ENCODE data around the gene VLDLR.
A peak's percentile ranks its signal among the peaks of the same experiment; 100 is the strongest.

The VLDLR gene

DNA sequence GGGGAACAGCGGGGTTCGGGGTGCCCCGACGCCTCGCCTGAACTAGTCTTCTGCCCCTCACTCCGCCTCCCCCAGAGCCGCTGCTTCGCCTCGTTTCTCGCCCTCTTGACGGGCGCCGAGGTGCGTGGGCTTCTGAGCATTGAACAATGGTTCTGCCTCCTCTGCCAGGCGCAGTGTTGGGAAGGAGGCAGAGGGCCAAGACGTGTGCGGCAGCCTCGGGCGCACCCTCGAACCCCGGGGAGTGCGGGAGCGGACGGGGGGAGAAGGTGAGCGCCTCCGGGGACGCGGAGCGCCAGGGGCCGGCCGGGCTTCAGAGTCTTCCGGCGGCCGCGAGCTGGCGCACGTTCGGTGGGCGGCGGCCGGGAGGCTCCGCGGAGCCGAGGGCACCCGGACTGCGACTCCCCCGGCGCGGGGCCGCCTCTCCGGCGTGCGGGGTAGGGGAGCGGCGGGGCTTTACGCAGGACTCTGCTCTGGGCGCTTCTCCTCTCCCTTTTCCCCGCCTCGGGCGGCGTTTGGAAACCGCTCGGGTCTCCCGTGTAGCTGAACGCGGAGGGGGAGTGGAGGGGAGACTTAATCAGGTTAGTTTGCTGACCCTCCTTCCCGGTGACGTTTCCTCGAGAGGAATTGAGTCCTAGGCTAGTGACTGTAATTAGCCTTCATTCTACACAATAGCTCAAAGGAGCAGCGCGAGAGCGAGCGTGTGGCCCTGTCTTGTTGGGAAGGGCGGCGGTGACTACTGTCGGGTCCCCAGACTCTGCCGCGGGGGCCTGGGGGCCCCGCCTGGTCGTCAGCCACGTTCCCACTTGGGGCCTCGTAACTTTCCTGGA is 1.1 kb downstream of the VLDLR start:
- peak; percentile 66 for DNase-seq (ENCODE audit: low spot score)

DNA sequence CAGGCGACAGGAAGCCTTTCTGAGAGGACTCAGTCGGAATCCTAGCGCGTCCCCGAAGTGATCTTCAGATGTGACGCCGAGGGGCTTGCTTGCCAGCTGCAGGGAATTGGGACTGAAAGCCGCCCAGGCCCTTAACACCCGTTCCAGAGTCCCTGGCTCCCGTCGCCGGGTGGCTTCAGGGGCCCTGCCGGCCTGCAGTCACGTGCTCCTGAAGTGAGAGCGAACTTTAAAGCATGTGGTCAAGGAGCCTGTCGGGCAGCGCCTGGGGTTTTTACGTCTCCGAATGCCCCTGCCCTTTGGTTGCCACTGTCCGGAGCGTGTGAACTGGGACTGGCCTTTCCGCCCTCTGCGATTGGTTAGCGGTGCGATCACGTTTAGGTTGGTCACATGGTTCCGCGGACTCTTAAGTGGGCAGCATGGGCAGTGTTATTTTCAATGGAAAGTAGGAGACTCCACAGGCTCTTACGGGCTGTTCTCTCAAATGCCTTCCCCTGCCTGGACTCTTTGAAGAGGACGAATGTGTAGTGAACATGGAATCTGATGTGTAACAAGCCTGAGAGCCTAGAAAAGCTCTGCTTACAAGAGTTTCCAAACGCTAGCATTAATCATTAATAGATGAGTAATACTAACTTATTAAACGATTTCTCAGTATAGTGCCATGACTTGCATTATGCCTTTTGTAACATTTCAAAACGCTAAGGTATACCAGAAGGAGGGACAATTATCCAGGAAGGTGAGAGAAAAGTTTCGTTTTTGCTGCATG is 1.9 kb downstream of the VLDLR start:
- peak; percentile 51 for DNase-seq (ENCODE audit: low spot score)

DNA sequence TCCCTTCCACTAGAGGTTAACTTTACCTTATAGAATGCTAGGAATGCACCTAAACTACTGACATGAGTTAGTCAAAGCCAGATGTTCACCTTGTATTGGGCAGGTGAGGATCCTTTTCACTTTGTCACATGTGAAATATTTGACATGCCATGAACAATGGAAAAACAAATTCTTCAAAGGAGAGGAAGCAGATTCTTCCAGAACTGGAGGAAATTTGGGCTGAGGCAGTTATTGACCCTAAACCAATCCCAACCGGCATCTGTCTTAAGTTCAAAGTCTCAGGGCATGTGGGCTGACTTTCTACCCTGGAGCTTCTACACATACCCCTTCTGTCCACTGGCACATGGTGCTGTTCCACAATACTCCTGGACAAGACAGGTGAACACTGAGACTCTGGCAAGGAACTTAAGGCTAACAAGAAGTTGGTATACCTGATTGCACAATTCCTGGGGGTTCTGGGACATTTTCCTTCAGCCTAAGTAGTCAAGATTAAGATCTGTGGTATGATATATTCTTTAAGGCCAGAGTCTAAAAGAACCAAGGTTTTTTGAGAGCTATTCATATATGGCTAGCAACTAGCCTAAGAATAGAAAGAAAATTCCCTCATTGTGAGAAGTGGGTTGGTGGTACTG is 2.6 kb downstream of the VLDLR start:
- DNase-seq (ENCODE audit: low spot score) = no peak

DNA sequence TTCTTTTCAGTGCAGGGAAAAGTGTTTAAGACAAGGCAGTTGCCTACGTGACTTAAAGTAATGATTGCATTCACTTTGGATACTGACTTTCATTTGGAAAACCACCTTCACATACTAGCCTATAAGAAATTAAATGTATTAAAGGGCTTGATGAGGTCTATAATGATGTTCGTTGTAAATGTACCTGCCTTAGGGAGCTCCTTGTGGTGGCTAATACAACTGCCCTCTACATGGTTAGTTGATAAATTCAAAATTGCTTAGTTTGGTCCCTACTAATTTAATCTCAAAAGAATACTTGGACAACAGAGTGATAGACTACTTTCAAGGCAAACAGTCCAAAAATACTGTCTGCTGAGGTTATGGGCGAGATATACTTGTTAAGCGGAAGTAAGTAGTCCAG is 3.8 kb downstream of the VLDLR start:
- DNase-seq (ENCODE audit: low spot score) = no peak

DNA sequence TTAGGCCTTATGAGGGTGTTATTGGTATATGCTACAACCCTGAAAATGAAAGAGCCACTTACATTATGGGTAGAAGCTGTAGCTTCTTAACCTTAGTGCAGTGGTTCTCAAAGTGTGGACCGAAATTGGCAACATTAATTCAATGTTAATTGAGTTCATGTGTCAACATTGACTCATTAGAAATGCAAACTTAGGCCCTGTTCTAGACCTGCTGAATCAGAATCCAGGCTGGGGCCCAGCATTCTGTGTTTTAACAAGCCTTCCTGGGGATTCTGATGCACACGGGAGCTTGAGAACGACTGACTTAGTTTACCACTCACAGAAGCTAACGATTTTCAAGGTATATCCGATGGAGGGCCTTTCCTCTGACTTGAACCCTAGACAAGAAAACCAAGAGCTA is 7.3 kb downstream of the VLDLR start:
- no peak for DNase-seq (ENCODE audit: low spot score)

DNA sequence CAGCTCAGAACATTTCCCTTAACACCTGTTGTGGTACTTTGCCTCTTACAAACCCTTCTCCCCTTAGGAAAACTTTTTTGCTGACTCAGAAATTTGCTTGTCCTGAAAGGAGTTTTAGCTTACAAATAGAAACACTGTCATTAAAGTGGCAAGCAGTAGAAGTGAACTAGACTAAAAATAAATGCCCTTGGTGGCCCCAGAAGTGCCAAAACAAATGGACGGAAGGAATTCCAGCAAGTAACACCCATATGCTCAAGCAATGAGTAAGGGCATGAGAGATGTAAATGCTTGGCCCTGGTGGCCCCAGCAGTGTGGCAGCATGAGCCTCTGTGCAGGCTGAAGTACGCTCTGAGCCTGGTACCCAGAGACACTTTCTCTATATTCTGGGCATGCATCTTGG is 8.6 kb downstream of the VLDLR start:
- no peak for DNase-seq (ENCODE audit: low spot score)

DNA sequence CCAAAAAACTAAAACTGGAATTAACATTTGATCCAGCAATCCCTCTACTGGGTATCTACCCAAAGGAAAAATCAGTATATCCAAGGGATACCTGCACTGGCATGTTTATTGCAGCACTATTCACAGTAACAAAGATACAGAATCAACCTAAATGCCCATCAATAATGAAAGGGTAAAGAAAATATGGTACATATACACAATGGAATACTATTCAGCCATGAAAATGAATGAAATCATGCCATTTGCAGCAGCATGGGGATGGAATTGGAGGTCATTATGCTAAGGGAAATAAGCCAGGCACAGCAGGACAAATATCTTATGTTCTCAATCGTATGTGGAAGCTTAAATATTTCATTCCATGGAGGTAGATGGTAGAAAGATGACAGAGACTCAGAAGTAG is 9.7 kb downstream of the VLDLR start:
- DNase-seq (ENCODE audit: low spot score) = no peak

DNA sequence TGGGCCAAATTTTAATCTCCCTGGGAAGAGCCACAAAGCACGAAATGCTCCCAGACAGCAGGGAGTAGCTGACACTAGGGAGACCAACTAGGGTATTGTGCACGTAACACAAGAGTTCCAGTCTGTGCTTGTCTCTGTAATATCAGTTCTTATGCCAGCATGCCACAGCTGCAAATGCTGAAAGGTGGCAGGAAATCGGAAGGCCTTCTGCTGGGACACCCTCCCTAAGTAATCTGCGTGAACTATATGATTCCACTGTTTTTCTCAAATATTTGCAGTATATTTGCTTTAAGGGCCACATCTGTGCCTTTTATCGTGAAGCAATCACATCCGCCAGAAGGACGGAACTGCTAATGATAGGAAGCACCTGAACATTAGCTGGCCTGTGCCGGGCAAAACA is 12.6 kb downstream of the VLDLR start:
- no peak for DNase-seq (ENCODE audit: low spot score)

DNA sequence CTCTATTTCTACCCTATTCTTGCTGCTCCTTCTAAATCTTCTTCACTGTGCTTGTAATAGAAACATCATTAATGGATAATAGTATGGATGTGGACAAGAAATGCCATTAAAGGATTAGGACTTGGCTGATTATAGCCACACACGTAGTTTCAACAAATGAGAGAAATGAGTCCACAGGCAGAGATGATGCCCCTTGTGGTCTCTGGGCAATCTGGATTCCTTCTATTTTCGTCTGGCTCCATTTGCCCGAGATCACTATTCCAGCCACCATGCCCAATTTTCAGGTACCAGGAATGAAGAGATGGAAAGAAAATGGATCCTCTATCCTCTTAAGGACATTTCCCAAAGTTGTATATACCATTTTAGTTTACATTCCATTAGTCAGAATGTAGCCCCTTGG is 13.2 kb downstream of the VLDLR start:
- DNase-seq (ENCODE audit: low spot score) = no peak

DNA sequence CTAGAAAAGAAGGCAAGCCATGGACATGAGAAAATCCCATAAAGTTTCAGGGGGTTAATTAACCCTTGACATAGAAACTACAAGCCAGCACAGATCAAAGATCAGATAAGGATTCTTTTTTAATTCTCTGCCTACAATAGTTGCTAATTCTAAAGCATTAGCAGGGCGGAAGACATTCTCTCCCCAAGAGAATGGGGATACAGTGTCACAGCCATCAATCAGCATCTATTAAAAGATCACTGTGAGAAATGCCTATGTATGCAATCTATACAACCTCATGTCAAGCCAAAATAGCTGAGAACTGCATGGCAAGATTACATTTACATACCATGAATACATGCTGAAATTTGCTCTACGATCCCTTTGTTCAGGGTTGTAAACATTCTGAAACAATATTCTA is 14.3 kb downstream of the VLDLR start:
- no peak for DNase-seq (ENCODE audit: low spot score)

DNA sequence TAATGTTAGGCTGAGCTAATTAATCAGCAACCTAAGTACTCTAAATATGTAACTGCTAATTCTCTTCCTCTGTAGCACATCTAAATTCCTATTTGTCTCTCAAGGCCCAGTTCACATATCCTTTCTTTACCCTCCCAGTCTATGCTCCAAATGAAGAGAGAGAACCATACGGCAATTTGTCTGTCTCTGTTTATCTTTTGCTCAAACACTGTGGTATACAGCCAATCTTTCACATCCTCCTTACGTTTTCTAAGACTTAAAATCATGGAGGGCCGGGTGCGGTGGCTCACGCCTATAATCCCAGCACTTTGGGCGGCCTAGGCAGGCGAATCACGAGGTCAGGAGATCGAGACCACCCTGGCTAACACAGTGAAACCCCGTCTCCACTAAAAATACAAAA is 15.8 kb downstream of the VLDLR start:
- DNase-seq (ENCODE audit: low spot score) = no peak

DNA sequence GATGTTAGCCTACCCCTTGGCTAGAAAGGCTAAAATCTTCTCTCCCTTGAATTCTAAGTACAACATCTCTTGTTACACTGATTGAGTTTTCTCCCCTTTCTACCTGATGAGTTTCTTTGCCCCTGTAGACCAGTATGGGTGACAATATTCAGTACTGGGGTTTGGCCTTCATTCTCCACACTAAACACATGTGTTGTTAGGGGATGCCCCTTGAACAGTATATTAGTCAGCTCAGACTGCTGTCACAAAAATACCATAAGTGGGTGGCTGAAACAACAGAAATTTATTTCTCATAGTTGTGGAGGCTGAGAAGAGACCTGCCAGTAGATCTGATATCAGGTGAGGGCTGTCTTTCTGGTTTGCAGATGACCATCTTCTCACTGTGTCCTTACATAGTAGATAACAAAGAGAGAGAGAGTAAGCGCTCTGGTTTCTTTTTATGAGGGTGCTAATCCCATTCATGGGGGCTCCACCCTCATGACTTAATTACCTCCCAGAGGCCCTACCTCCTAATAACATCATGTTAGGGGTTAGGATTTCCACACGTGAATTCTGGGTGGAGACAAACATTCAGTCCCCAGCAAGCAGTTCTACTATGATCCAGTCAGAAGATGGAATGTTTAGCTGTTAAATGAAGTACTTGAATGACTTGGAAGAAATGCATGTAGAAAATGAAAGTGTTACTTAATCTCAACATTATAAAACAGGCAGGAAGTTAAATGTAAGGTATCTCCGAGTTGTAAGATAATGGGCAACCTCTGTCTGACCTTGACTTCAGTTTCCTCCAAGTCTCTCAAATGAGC is 17.5 kb downstream of the VLDLR start:
- DNase-seq (ENCODE audit: low spot score) = no peak

DNA sequence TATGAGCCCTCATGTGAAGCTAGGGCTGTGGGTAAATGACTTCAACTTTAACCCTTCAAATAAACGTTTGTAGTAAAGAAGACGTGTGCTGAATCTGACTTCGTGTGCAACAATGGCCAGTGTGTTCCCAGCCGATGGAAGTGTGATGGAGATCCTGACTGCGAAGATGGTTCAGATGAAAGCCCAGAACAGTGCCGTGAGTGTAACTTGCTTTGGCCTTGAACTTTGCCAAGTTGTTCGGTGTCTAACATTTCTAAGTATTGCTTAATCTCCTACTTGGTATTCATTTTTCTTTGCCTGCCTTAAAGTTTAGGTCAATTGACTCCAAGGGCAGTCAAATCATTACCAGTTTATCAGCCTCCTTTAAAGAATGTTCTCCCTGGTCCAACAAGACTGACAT is 18.2 kb downstream of the VLDLR start:
- DNase-seq (ENCODE audit: low spot score) = no peak

DNA sequence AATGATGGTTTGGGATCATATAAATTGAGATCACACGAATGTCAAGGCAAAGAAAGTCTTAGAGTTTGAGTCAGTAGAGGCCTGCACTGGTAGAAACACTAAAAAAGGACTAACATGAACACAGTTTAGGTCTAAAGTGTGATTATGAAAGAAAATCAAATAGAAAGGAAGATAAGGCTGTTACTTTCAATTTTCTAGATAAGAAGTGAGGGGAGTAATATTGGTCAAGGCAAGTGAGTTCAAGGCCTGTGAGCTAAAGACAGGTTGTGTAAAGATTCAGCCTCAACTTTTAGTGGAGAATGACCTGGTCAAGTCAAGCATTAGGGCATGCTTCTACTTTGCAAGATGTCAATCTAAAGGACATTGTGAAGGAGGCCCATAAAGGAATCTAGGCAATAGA is 19.0 kb downstream of the VLDLR start:
- DNase-seq (ENCODE audit: low spot score) = no peak

DNA sequence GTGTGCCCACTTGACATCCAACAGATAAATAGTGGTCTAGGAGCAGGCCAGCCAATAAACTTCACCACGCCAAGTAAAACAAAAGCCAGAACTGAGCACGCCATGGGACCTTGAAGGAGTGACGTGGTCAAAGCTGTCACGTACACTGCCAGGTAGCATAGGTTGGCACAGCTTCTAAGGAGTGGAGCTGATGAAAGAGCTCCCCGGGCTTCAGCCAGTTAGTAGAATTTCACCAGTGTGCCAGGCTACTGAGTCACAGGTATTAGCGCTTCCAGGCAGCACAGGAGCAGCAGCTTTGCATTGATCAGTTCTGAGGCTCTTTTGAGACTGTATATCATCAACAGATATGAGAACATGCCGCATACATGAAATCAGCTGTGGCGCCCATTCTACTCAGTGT is 19.4 kb downstream of the VLDLR start:
- no peak for DNase-seq (ENCODE audit: low spot score)

DNA sequence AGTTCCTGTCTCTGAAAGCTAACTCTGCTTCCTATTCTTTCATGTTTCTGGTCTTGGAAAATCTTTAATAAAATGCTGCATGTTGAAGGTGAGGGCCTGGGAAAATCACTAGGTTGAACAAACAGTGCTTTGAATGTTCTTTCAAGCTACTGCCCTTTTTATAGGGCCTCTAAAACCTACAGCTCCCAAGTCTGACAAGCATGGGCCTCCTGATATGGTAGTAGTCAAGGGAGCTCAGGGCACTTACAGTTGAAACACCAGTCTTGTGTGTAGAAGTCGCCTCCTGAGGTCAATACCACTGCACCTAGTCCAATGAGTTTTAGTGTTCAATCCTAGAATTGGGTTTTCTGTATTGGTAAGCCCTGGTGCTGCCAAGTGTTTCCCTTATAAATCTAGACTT is 20.5 kb downstream of the VLDLR start:
- DNase-seq (ENCODE audit: low spot score) = no peak

DNA sequence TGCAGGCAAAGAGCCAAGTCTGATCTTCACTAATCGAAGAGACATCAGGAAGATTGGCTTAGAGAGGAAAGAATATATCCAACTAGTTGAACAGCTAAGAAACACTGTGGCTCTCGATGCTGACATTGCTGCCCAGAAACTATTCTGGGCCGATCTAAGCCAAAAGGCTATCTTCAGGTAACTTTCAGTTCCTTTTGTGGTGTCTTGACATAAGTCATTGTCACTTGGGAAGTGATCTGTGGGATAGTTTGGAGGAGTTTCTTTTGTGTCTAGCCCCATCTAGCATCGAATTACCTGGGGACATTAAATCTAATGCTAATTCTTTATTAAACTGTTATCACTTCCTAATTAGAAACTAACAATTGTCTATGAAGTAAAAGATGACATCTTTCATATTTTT is 24.0 kb downstream of the VLDLR start:
- DNase-seq (ENCODE audit: low spot score) = no peak

DNA sequence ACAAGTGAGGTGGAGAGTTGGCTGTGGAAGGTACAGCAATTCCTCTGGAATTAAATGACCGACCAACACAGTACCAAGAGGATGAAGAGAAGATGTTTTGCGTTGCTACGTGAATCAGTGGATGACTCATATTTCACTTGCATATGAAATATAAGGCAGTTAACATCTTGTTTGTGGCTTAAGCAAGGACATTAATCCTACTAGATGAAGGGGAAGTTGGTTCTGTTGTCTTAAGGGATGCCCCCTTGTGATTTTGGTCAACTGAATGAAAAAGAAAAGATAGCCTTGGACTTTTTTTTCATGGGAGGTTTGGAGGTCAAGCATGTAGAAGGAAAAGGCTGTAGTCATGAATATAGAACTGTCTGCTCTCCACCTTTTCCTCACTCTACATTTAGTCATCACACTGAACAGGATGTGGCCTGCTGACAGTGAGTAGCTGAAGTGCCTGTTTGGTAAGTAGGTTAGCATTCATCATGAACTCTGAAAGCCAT is 33.9 kb downstream of the VLDLR start:
- peak; percentile 83 for DNase-seq (ENCODE audit: low spot score)

DNA sequence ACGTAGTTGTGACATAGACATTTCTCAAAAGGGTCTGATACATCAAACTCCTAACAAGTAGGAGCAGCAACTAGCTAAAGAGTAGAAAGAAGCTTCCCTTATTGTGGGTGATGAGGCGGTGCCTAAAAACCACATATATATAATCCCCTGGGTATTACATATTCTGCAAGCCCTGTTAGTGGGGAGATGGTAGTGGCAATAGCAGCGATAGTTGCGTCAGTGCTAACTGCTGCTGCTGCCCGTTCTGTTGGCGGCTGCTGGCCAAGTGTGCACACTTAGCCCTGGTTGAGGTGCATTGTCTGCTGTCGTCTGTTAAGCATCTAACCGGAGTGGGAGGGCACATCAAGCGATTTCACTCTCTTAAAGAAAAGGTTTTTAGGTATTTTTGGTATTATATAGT is 35.8 kb downstream of the VLDLR start:
- DNase-seq (ENCODE audit: low spot score) = no peak

DNA sequence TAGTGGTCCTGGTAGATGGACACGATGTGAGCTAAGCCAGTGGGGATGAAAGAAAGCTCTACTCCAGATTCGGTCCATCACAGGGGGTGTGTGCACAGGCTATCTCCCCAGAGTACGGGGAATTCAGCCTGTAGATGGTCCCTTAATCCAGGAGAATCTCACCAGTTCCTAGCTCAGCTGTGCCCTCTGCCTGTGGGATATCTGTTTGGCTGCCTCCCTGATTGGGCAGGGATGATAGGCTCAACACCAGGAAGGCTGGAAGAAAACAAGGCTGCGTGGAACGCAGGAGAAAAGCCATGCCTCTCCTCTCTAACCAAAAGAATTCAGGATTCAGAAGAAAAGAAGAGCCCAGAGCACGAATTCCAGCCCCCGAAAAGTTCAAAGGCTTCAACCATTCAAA is 40.9 kb downstream of the VLDLR start:
- DNase-seq (ENCODE audit: low spot score) = peak; percentile 16

DNA sequence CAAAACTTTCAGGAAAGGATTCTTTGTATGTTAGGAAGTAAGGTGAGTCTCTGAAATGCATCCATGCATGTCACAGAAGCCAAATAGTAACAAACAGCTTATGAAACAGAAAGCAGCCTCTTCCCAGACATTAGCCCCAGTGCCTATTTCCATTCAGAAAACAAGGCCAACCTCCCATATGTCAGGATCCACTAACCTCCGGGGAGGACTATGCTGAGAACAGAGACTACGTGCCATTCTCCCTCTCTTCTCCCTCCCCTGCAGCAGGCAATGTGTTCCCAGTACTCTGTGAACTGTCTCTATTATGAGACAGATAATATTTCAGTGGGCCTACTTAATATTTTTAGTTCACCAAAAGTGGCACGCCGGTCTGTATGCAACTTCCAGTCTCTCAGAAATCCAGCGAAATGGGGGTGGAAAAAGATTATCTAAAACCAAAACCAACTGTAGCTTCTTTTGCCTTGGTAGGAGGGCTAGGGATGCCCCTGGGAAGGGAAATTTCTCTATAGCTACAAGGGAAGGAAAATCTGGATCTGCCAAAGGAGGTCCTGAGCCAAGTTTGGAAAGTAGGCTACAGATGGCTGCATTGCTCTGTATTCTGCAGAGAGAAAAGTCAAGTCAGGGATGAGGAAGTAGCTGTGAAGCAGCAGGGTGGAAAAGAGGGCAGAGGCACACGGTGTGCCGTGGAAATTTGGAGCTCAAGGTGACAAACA is 42.0 kb downstream of the VLDLR start:
- DNase-seq (ENCODE audit: low spot score) = no peak

Measured in AG20443 (cell line).